Kidney epithelial cell (primary cell): ENCODE measurements around the gene CDPF1. TPM values are rescaled to one million over a fixed set of nuclear protein-coding genes. Genes with fewer than 3 reads are reported as not detected.

Experiments used
- DNase-seq: peaks from one replicate; pipeline ENCODE4 v3.0.0-alpha.2; 2010; ENCODE audit warnings: low read depth
- H3K27me3 ChIP-seq: 2 replicates; pipeline ENCODE4 v1.6.0; 2011; ENCODE audit warnings: low read length; ENCODE audit not compliant: control insufficient read depth, insufficient read depth
- H3K36me3 ChIP-seq: 2 replicates; pipeline ENCODE4 v1.5.1; 2011; ENCODE audit warnings: low read length; ENCODE audit not compliant: control insufficient read depth, insufficient read depth
- H3K4me3 ChIP-seq: 2 replicates; pipeline ENCODE4 v1.5.1; 2011; ENCODE audit warnings: low read depth, mild to moderate bottlenecking, control low read depth, low read length
- CTCF ChIP-seq: IDR thresholded peaks from 2 replicates; pipeline ENCODE4 v1.5.1; 2011; ENCODE audit warnings: mild to moderate bottlenecking, moderate library complexity, low read length, control low read depth, inconsistent platforms; ENCODE audit not compliant: insufficient read depth, poor library complexity, severe bottlenecking
- total RNA-seq: library from RNA; depleted of rRNA; stranded (reverse); fragments of >200 nt; gene quantifications from 2 replicates; pipeline ENCODE4 v1.2.3, GENCODE V29; 2015

The CDPF1 gene, protein sequence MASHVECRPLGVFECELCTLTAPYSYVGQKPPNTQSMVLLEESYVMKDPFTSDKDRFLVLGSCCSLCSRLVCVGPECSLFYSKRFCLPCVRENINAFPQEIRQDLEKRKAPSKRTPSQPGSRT
- total RNA-seq, result 13.8 and 27.9 TPM in 2 replicates

GRCh38 chr22:46250035-46250782 lies at the start of gene CDPF1:
Gene CDPF1 (minus strand): TSS chr22:46250293. CDS start chr22:46248284, 2,009 bp downstream.
- Histone ChIP-seq H3K27me3 (no peaks in the 10 kb centered on the region), H3K36me3 (no peaks in the 10 kb centered on the region), H3K4me3 (peak within 1 kb of the TSS; percentile 81)
- TF ChIP-seq CTCF, result no peak
- DNase-seq, result peak; percentile 39

DNA sequence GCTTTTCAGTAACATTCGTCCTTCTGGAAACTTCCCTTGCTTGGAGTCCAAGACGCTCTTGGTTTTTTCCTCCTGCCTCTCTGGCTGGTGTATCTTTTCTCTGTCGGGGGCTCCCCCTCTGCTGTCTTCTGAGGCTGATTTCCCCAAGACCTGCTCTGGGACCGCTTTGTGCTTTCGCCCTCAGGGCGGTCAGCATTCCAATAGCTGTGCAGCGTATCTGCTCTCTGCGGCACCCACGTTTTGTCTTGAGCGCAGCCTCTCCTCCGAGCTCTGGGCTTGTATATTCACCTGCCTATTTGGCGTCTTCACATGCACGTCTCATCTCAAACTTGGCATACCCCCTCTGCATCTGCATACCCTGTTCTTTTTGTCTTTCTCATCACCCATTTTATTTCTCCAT lies 49.0 kb upstream of the CDPF1 start:
- DNase-seq, result no peak
- H3K4me3 ChIP-seq, result no peak overlapping the region
- H3K36me3 ChIP-seq, result no peaks in the 10 kb centered on the region
- TF ChIP-seq CTCF, result no peak
- no peaks in the 10 kb centered on the region for H3K27me3 ChIP-seq

DNA sequence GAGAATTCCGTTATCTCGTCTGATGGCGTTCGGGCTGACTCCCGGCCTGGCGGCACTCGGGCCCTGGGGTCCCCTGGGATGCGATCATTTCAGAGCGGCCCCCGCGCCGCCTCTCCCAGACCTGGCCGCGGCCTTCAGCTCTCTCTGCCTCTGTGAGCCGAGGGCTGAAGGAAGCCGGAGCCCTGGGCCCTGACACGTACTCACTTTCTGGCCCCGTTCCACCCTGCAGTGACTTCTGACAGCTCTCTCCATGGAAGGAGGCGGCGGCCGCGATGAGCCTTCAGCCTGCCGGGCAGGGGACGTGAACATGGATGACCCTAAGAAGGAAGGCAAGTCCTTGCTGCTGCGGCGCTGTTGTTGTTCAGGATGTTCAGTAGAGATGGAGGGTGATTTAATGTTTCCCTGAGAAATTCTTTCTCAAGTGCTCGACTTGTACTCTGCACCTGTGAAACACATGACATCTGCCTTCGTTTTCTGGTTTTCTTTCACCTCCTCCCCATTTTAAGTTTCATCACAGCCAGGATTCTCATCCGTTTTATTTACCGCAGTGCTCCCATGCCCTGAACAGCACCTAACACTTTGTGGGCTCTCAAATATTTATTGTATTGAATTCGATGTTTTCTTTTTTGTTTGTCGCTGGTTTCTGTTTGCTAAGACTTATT lies 47.2 kb upstream of the CDPF1 start:
- H3K4me3 ChIP-seq, result peak overlapping the region; percentile 68
- no peak for DNase-seq
- H3K36me3 ChIP-seq, result no peaks in the 10 kb centered on the region
- TF ChIP-seq CTCF, result no peak
- no peaks in the 10 kb centered on the region for H3K27me3 ChIP-seq

DNA sequence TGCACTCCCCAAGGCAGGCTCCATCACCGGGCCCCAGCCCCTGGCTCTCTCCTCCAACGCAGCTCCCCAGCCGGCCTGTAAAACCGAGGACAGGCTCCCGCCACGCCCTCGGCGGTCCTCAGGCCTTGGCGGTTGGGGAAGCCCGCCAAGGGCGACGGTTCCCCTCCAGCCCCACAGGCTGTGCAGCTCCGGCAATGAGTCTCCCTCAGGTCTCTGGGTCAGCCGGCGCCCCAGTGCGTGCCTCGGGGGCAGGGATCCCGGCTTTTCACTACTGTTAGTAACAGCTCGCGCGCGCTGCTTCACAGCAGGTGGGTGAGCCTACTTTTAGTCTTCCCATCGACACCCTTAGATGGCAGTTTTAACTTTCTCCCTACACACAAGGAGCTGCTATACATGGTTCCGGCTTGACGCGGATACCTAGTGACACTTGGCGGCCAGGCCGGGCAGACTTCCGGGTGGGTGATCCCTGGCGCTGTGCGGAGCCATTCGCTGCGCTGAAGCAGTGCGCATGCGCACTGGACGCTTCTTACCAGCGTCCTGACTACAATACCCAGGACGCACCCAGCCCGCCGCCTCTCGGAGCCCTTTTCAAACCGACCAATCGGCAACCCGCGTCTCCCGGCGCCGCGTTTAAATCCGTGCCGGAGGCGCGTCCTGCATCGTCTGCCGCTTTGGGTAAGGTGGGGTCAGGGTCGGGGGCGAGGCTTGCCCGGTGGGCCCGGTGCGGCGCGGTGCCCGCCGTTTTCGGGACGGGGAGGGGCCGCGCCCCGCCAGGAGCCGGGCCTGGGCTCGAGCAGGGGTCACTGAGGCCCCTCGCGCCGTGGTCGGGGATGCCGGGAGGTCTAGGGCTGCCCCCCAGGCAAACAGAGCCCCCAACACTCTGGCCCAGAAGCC lies 46.4 kb upstream of the CDPF1 start, which contains the start of gene GTSE1:
Gene GTSE1 (plus strand): TSS at position 614 of the 894 bp plus-strand sequence. CDS start 531 bp downstream, outside the sequence.
- no peaks in the 10 kb centered on the region for H3K27me3 ChIP-seq
- no peaks in the 10 kb centered on the region for H3K36me3 ChIP-seq
- DNase-seq, result peak; percentile 86
- peak within 1 kb of the TSS; percentile 68 for H3K4me3 ChIP-seq
- TF ChIP-seq CTCF, result no peak

DNA sequence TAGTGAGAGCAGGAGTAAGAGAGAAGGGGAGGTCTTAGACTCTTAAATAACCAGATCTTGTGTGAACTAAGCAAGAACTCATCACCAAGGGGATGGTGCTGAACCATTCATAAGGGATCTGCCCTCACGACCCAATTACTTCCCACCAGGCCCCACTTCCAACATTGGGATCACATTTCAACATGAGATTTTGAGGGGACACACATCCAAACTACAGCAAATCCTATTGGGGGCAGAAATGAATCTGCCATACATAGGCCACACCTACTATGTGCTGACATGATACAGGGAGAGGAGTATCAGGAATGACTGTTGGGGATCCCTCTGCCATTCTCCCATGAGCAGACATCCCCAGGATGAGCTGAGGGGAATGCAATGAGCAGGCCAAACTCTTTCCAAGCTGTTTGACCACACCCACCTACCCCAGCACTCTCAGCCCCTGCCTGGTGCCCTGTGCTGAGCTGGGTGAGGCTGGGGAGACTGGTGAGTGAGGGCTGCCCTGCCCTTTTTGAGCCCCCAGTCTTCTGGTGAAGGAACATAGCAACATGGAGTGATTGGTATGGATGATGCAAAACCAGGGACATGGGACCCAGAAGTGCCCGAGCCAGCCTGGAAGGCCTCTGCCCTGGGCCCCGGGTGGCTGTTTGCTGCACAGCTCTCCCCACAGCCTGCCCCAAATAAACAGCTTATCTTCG lies 45.3 kb upstream of the CDPF1 start:
- TF ChIP-seq CTCF, result no peak
- Histone ChIP-seq H3K36me3 (no peaks in the 10 kb centered on the region), H3K27me3 (no peaks in the 10 kb centered on the region), H3K4me3 (peak overlapping the region; percentile 68)
- DNase-seq, result no peak
